NCI-H2227 treated with DMSO at 0.1 percent for 48 hours (cell line): ENCODE measurements around the gene GRM4.
"Not testable (repeated sequence)": the region's sequence is repeated elsewhere in the genome, so short reads cannot be mapped to it uniquely, and the experiment has no call there.

Source experiments
- DNase-seq: peaks from one replicate; lab custom pipeline; 2025; lab: John Stamatoyannopoulos, UW

The GRM4 gene

DNA sequence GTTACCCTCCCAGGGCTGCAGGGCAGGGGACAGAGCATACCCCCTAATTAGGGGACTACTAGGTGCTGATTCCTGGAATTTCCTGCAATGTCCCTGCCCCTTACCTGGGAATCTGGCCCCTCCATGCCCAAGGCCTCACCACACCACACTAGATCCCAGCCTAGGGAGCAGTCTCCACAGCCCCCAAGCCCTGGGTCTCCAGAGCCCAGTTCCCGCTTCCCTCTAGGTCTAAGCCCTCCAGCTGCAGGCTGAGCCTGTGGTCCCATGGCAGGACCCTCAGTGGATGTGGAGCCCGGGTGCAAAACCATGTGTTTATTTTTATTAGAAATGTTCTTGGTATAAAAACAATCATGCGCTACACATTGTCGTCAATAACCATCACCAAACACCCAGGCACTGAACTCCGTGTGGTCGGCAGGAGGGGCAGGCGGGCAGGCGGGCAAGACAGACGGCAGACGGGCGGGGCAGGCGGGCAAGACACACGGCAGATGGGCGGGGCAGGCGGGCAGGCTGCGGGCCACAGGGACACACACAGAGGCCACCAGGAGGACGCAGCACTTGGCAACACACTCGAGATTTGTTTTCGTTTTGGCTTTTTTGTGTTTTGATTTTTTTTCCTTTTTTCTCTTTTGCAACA is 124.2 kb downstream of the GRM4 start:
- DNase-seq: peak; percentile 42

DNA sequence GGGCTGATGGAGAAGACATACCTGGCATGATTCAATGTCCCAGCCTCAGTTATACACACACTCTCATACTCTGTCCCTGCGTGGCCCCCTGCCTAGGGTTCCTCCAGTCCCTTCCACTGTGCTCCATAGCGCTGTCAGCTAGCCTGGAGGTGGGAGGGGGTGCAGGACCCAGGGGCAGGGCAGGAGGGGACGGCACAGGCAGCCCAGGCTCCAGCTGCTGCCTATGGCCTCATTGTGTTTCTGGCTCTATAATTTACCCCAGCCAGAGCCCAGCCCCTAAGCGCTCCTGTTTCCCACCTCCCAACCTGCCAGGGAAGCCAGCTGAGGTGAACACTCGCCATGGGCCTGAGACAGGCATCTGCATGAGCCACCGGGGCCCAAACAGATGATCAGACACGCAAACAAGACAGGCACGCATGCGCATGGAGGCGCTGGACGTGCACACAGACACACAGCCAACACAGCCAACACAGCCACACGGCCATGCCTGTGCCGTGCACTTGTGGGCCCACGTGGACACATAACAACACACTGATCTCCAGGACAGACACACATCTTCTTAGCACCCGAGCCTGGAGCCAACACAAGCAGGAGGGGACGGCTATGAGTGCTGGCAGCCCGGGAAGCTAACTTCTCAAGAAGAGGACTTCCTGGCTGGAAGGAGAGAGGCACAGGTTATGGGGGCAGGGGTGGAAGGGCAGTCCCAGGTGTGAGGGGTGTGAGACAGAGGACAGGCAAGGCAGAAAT is 124.9 kb downstream of the GRM4 start:
- peak; percentile 55 for DNase-seq

DNA sequence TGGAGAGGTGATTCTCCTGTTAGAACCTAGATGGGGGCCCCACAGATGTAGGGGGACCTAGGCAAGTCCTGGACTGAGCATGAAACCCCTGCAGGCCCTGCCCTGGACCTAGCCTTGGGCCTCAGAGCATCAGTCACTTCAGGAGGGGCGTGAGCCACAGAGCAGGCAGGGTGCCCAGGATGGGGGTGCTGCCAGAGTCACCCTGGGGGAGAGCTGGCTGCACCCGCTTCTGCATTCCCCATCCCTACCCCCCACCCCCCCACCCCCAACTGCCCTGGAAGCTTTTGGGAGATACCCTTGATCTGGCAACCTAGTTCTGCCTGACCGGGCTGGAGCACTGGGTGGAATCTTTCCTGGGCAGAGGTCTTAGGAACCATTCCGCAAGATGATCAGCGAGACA is 125.6 kb downstream of the GRM4 start:
- DNase-seq: no peak

DNA sequence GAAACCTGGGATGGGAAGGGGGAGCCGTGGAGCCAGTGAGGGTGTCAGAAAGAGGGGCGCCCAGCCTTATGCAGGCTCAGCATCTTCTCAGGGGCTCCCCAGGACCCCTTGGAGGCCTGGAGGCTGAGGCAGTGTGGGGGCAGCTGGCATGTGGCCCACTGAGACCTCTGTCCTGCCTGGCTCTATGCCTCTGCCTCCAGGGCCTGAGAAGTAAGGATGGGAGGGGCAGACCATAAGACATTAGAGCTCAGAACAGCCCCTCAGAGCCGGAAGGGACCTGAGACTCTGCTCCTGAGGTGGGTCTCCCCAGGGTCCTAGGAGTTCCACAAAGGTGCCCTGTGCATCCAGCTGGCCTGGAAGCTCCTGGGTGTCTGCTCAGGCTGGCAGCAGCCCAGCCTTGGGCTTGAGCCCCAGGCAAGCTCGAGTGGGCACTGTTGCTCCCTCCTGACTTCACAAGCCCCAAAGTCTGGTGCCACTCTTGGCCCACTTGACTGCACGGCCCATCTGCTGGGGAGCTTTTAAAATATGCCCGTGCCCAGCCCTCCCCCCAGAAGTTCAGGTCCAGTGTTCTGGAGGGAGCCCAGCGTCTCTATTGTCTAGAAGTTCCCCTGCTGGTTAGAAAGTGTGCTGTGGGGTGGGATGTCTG is 126.8 kb downstream of the GRM4 start:
- DNase-seq: no peak

DNA sequence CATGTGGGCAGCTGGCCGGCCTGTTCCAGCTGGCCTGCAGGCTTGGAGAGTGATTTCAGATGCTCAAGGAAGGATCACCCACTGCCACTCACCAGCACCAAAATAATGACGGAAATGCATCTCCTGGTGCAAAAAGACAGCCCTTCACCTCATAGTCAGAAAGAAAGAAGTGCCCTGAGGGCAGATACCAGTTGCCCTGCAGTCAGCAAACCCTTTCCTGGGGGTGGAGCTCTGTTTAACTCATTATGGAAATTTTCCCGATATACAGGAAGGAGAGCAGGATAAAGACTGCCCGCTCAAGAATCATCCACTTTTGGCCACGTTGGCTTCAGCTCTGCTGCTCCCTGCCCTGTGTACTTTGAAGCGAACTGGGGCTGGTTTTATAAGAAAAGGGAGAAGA is 127.9 kb downstream of the GRM4 start:
- DNase-seq: peak; percentile 48

DNA sequence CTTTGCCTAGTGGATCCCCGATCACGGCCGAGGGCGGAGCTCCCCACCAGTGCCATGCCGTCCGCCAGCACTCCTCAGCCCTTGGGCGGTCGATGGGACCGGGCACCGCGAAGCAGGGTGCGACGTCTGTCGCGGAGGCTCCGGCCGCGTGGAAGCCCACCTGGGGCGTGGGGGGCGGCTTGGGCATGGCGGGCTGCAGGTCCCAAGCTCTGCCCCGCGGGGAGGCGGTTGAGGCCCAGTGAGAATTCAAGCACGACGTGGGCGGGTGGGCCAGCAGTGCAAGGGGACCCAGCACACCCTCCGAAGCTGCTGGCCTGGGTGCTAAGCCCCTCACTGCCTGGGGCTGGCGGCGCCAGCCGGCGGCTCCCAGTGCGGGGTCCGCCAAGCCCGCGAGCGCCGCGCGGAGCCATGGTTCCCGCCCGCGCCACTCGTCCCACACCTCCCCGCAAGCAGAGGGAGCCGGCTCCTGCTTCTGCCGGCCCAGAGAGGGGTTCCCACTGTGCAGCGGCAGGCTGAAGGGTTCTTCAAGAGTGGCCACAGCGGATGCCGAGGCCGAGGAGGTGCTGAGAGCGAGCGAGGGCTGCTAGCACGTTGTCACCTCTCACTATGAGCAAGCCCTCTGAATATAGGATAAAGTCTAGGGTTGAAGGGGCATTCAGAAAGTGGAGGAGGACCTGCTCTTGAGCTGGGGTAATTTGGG is 128.6 kb downstream of the GRM4 start:
- no peak for DNase-seq

DNA sequence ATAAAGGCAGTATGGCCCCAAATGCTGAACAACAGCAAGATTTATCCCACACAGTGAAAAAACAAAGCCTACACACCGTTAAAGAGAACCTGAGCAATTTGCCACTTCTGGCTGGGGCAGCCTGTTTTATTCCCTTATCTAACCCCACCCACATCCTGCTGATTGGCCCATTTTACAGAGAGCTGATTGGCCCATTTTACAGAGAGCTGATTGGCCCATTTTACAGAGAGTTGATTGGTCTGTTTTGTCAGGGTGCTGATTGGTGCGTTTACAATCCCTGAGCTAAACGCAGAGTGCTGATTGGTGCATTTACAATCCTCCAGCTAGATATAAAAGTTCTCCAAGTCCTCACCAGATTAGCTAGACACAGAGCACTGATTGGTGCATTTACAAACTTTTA is 129.3 kb downstream of the GRM4 start:
- not testable (repeated sequence) for DNase-seq

DNA sequence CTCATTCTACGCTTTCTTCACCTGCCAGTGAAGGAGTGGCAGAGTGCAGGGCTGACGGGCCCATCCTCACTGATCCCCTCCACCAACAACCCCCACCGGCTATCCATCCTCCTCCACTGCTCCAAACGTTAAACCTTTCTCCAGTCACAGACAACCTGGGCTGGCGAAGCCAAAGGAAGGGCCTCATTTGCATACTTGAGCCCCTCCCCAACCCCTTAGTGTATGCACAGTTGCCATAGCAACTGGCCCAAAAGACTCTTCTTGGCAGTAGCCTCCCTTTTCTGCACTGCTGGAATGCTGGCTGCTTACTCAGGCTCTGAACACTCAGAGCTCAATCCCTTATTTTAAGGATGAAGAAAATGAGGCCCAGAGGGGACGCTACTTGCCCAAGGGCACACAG is 130.3 kb downstream of the GRM4 start:
- no peak for DNase-seq

DNA sequence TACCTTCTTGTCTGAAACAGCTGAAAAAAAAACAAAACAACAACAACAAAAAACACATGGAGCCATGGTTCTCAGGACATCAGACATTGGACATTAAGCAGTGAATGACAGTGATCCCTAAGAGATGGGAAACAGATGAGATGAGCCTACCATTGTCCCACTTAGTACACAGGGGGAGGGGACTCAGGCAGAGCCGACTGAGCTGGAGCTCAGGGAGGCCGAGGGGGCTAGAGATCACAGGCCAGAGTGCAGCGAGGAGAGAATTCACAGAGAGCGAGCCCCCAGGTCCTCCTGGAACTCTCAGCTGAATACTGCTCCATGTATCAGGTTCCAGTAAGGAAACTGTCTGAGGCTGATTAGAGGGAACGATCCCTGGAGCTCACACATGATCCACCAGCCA is 134.6 kb downstream of the GRM4 start:
- no peak for DNase-seq

DNA sequence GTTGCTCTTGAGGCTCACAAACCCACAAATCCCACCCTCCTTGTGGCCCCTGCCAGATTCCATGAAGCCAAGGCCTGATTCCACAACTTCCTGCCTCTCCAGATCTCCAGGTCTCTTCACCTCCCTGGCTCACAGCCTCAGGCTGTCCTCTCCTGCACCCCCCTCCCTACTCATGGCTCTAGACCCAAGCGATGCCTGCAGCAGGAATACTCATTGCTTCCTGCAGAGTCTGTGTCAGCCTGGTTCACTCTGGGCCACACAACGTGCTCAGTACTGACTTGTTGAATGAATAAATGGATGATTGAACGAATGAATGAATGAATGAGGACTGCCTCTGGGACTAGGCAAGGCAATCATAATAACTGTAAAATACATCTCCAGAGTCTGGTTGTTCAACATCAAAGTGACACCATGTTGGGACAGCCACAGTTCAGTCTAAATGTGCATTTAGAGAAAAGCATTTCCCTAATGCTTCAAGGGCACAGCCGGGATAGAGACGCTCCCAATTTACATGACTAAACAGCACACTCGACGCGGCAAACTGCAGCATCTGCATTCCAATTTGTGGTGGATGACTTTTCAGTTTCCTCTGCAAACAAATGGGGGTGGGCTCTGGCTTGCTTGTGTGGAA is 139.9 kb downstream of the GRM4 start:
- DNase-seq: no peak

DNA sequence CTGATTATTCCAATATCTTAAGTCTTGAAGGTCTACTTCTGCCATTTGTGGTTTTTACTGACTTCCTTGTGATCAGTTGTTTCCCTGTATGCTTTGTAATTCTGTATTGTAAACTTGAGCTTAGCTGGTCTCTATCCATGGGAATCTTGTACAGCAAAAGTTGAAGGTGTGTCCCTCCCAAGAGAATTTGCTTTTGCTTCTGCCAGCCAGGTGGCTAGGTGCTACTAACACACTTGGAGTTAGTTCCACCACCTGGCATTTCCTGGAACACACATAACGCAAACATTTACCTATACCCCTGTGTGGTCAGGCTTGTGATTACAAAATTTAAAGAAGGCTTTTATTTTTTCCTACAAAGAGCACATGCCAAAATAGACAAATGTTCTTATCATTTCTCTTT is 141.2 kb downstream of the GRM4 start:
- DNase-seq: no peak

DNA sequence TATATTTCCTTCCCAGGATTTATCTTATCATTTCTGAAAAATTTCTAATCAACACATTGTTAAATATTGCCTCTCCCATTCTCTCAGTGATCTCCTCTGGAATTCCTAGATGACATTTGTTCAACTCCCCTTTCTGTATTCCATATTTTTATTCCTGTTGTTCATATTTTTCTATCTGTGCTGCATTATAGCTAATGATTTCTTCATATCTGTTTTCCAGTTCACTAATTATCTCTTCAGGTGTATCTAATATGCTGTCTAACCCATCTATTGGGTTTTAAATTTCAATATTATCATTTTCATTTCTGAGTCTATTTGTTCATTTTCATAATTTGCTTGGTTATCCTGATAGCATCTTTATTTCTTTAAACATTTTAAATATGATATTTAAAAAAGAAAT is 141.9 kb downstream of the GRM4 start:
- no peak for DNase-seq

DNA sequence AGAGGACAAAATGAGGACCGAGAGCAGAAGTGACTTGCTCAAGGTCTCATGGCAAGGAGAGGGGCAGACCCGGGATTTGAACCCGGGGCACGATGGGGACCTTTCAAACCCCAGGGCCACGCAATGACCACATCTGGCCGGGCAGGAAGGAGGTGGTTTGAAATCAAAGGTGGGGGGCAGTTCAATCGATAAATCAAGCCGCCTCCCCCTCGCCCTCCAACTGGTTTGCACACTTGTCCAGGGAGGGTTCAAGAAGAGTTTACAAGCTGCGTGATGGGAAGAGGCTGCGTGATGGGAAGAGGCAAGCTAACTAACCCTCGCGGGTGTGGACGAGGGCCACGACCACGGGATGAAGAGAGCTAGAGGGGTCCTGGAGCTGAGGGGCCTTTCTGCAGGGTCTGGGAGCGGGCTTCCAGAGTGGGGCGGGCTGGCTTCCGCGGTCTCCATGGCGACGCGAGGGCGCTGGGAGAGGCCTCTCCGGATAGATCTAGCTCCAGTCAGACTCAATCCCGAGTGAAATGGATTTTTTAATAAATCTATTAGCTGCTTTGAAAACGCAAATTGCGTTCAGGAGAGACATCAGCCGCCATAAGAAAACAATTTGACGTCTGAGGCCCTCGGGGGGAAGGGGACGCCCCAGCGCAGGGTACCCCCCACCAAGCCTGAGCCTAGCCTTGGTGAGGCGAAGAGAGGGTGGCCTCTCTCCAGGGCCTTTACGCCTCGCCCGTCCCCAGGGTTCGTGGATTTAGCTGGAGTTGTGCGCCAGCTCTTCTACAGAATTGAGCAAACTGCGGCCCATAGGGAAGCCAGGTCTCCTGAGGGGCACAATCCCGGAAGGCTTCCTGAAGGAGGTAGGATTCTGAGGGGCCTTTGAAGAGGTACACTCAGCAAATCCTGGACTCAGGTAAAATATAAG is 143.9 kb downstream of the GRM4 start:
- no peak for DNase-seq

DNA sequence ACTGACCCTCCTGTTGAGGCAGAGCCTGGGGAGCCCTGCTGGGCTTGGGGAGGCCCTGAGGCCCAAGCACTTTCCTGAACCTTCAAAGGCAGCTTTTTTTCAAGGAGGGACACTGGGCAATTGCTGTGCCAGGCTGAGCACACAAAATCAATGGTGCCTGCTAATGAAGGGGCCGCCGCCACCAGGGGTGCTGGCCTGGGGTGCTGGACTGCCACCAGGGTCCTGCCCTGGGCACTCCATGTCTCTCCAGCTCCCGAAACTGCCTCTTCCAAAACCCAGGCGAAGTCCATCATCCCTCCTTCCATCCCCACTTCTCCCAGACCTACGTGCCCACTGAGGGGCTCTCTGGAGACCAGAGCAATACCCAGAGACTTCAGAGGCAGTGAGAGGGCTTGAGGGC is 145.6 kb downstream of the GRM4 start:
- no peak for DNase-seq

DNA sequence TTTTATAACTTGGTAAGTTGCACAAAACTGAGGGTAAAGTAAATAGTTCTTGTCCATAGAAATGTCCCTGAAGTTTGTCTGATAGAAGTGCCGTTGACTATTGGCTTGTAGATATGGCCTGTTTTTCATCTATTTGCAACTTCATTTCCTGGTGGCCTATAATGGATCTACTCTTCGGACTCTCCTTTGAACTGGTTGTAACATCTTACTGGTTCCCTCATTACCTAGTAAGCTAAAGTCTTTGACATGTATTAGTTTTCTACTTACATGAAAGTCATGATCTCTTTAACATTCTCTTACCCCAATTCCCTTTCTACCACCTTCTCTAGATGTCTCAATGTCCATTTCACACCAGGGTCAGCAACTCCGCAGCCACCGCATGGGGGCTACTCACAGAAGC is 146.3 kb downstream of the GRM4 start:
- DNase-seq: no peak

DNA sequence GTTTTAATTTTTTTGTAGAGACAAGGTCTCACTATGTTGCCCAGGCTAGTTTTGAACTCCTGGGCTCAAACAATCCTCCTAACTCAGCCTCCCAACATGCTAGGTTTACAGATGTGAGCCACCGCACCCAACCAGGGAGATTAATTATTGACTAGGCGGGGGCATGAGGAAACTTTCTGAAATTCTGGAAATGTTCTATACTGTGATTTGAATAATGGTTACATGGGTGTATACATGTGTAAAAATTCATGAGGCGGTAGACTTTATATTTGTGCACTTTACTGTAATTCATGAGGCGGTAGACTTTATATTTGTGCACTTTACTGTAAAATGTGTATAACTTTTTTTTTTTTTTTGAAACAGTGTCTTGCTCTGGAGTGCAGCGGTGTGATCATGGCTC is 147.2 kb downstream of the GRM4 start:
- no peak for DNase-seq

DNA sequence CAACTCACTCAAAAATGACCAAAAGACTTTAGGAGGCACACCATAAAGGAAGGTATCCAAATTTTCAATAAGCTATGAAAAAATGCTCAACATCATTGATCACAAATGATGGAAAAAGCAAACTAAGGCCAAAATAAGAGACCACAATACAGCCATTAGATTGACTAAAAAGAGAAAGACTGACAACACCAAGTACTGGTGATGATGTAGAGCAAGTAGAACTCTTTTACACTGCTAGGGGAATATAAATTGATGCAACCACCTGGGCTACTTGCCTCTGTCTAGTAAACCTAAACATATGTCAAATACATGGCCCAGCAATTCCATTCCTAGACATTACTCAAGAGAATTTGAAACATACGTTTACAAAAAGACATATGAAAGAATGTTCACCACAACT is 148.6 kb downstream of the GRM4 start:
- DNase-seq: no peak

DNA sequence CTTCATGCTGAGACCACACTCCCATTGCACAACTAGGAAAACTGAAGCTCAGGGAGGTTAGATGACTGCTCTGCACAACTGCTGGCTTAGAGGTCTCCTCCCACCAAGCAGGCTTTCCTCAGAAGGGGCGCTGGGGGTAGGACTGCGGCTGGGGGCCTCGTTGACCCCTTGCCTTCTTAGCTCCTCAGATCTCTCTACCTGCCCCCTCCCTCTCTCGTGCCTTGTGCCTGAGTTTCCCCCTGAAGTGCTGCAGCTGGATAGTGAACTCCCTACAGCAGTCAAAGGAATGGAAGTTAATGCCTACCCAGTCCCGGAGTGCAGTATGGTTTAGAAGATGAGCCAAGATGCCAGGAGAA is 149.8 kb downstream of the GRM4 start:
- DNase-seq: no peak

DNA sequence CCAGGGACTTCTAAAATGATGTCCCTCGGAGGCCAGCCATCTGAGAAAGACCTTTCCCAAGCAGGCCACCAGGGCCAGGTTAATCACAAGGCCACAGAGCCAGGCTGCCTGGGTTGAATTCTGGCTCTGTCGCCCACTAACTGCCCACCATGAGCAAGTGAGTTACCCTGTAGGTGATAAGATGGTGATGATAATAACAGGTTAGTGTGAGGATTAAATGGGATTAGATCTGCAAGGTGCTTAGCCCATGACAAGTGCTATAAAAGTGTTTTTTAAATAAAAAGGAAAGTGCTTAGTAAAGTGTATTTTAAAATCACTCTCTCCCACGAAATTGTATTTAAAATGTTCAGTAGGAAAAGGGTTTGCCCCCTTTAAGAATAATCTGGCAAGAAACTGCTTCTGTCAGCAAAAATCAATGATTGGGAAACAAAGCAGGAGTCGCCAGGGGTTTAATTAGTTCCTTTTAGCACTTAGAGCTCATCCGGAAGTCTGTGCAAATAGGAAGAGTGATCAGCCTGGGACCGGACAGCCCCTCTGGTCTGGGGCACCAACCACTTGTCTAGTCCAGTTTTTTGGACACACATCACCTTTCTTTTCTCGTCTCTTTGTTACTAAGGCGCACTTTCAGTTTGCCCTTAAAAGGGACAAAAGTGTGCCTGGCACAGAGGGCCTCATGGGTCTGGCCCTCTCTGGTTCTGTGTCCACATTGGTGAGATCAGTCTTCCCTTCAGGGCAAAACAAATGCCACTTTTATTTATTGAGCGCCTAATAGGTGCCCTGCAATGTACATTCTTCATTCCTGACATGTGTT is 150.4 kb downstream of the GRM4 start:
- peak; percentile 34 for DNase-seq

DNA sequence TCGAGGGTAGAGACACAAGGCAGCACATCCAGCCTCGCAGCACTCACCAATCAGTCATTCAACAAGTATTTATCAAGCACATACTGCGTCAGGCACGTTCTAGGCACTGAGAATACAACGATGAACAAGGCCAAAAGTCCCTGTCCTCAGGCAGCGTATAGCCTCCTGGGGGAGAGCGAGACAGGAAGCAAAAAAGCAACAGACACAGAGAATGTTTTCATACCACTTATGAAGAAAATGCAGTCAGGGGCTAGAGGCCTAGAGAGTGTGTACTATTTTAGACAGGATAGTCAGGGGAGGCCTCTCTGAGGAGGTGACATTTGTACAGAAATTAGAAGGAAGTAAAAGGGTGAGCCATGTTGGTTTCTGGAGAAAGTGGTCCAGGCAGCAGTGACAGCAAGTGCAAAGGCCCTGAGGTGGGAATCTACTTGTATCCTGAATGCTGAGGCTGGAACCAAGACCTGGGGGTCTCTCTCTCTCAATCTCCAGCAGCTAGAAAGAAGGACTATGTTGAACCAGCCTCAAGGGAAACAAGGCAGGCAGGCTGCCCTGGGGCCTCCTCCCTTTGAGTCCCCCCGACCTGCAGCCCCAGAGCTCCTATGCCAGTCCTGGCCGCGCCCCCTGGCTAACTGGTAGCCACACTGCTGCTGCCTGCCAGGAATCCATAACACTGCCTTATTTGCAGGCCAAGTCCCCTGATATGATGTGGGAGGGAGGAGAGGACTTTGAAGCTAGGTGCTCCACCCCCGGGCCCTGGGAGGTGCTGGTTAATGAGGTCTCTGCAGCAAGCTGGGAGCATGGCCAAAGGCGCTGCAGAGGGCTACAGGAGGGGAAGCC is 151.2 kb downstream of the GRM4 start:
- peak; percentile 51 for DNase-seq
